Measurements from ENCODE around the gene TUT1. TPM values are rescaled to one million over a fixed set of nuclear protein-coding genes. Genes with fewer than 3 reads are reported as not detected.

TUT1 gene
- total RNA-seq, 6 donors from 2014 or later, result 5.3 to 25.4 (median 11.7) TPM

DNA sequence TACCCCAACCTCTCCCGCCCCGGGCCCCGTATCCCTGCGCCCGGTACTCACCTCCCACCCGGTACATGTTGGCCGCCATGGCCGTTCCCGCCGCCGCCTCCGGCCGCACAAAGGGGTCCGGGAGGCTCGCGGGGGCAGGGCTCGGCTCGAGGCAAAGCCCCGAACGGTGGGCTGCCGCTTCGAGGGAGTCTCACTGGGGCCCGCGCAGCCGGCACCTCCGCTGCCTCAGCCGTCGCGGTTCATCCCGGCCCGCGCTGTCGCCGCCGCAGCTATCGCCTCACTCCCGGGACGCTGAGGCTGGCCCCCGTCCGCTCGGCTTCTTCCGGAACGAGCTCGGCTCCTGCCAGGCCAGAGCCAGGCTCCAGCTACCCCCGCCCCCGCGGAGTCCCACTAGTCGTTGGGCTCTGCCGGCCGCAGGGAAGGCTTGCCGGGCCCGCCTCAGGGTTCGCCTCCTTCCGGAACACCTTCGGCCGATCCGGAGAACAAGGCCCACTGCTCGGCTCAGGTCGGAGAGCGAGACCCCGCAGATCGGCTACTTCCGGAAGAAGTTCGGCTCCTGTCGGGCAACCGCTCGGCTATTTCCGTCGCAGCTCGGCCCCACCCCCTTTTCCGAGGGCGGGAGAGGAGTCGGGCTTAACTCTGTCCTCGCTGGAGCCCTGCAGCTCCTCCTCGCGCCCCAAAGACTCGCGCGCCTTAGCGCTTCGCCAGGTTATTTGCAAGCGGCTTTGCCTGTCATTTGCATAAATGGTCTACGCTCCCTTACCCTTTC is 10.2 kb upstream of the TUT1 start, which contains the start of gene MTA2:
Gene MTA2 (minus strand): TSS at position 494 of the 769 bp plus-strand sequence. CDS start 415 bp downstream, at position 79.
- peaks cover 19 to 52% (median 38%) of the 10 kb centered on the region in 4 donors for H3K36me3 ChIP-seq
- ATAC-seq (ENCODE audit: low FRiP score in 2 of 2) (peak; percentile 94 to 97), DNase-seq (peak; percentile 97 to 98)
- TF ChIP-seq POLR2A (IDR thresholded peaks at IDR 0.05) (peak in 2 of 4 donors; percentile 39 to 78), CTCF (IDR thresholded peaks at IDR 0.05) (peak in 2 of 6 experiments; percentile 13 to 22), POLR2AphosphoS5 (IDR thresholded peaks at IDR 0.05) (peak; percentile 46 to 71), EP300 (IDR thresholded peaks at IDR 0.05) (no peak)
- peak within 1 kb of the TSS; percentile 91 to 100 (median 97) for H3K27ac ChIP-seq
- no peaks in the 10 kb centered on the region for H3K27me3 ChIP-seq
- peaks cover 32 to 44% (median 36%) of the 10 kb centered on the region in 4 donors for H3K4me1 ChIP-seq
- H3K4me3 ChIP-seq, result peak within 1 kb of the TSS; percentile 59 to 91 (median 80)
- no peaks in the 10 kb centered on the region for H3K9me3 ChIP-seq
- 0% methylated on average over 26 to 31 of the region's 83 CpGs for WGBS, 2 donors

- H3K9me3 ChIP-seq, result no peaks in the 10 kb centered on the region
- peak overlapping the region; percentile 59 to 91 (median 80) for H3K4me3 ChIP-seq
- DNase-seq (peak in 1 of 2 donors; percentile 63), ATAC-seq (ENCODE audit: low FRiP score in 2 of 2) (peak in 1 of 2 donors; percentile 58)
- TF ChIP-seq POLR2AphosphoS5 (IDR thresholded peaks at IDR 0.05), result peak in 1 of 2 donors; percentile 8
- no peak for TF ChIP-seq CTCF (IDR thresholded peaks at IDR 0.05)
- no peak for TF ChIP-seq EP300 (IDR thresholded peaks at IDR 0.05)
- peak overlapping the region; percentile 91 to 100 (median 97) for H3K27ac ChIP-seq
- H3K27me3 ChIP-seq, result no peaks in the 10 kb centered on the region
- peaks cover 32 to 44% (median 36%) of the 10 kb centered on the region in 4 donors for H3K4me1 ChIP-seq
- peaks cover 23 to 53% (median 41%) of the 10 kb centered on the region in 4 donors for H3K36me3 ChIP-seq
- WGBS, 2 donors, result 0% methylated on average over 17 of the region's 30 CpGs; no CpG with 5 or more reads in 1 of the 2 donors
These were observed 9.7 kb upstream of the TUT1 start for GRCh38 chr11:62601122-62601371.

- peaks cover 32 to 44% (median 36%) of the 10 kb centered on the region in 4 donors for H3K4me1 ChIP-seq
- ATAC-seq (ENCODE audit: low FRiP score in 2 of 2) (no peak), DNase-seq (no peak)
- H3K27me3 ChIP-seq, result no peaks in the 10 kb centered on the region
- peak overlapping the region; percentile 91 to 100 (median 97) for H3K27ac ChIP-seq
- 1 to 2% methylated on average over 14 to 24 of the region's 26 CpGs for WGBS, 2 donors
- no peaks in the 10 kb centered on the region for H3K9me3 ChIP-seq
- no peak for TF ChIP-seq EP300 (IDR thresholded peaks at IDR 0.05)
- TF ChIP-seq CTCF (IDR thresholded peaks at IDR 0.05), result no peak
- TF ChIP-seq POLR2A (IDR thresholded peaks at IDR 0.05), result no peak
- no peak for TF ChIP-seq POLR2AphosphoS5 (IDR thresholded peaks at IDR 0.05)
- H3K36me3 ChIP-seq, result peaks cover 22 to 53% (median 41%) of the 10 kb centered on the region in 4 donors
- H3K4me3 ChIP-seq, result peak overlapping the region; percentile 59 to 91 (median 80)
These were observed 9.2 kb upstream of the TUT1 start for GRCh38 chr11:62600367-62601121.

DNA sequence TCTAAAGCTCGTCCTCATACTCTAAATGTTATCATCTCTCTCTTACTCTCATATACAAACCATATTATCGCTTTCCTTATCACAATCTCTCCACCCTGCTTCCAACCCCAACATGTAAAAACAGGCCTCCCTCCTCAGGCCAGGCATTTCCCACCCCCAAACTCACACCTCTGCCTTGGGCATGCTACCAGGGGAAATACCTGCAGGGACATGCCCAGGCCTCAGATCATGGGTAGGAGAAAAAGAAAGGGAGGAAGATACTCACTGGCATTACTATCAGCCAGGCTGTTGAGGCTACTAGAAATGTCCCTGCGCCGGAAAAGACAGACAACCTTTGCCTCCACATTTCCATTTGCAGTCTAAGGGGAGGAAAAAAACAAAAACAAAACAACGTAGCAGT is 8.6 kb upstream of the TUT1 start:
- peaks cover 20 to 53% (median 42%) of the 10 kb centered on the region in 4 donors for H3K36me3 ChIP-seq
- no peaks in the 10 kb centered on the region for H3K9me3 ChIP-seq
- peaks cover 32 to 44% (median 36%) of the 10 kb centered on the region in 4 donors for H3K4me1 ChIP-seq
- H3K4me3 ChIP-seq, result peak overlapping the region; percentile 59 to 91 (median 80)
- DNase-seq (no peak), ATAC-seq (ENCODE audit: low FRiP score in 2 of 2) (no peak)
- WGBS, 2 donors, result 41 to 59% methylated on average over 5 of the region's 5 CpGs
- no peak for TF ChIP-seq POLR2AphosphoS5 (IDR thresholded peaks at IDR 0.05)
- no peak for TF ChIP-seq CTCF (IDR thresholded peaks at IDR 0.05)
- TF ChIP-seq EP300 (IDR thresholded peaks at IDR 0.05), result no peak
- no peak for TF ChIP-seq POLR2A (IDR thresholded peaks at IDR 0.05)
- H3K27me3 ChIP-seq, result no peaks in the 10 kb centered on the region
- peak overlapping the region; percentile 44 to 100 (median 76) for H3K27ac ChIP-seq

Data from upper lobe of left lung (tissue), 6 donors.